ENCODE measurements around the gene BCAR1. TPM values are rescaled to one million over a fixed set of nuclear protein-coding genes. Genes with fewer than 3 reads are reported as not detected.

The BCAR1 gene
- polyA plus RNA-seq, 2 of the 4 experiments (the other 2 are of a cell fraction): 10.2 to 35.8 TPM

DNA sequence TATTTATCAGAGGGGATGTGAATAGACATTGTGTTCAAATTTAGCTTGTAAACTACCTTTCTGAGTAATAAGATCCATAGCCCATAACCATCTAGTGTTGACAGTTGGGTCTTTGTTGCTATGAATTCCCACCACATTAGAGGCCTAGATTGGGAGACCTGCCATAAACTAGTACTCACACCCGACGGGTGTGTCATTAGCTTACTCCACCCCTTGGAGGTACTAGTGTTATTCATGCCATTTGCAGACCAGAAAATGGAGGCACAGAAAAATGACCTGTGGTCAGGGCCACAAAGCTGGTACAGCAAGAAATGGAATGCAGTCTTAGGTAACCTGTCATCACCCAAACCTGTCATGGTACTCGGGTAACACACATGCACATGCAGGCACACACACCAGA, 41.3 kb upstream of the BCAR1 start:
- no peak for FAIRE-seq
- Histone ChIP-seq H3K27ac (no peak overlapping the region), H3K4me2 (no peak overlapping the region), H3K4me1 (0 out of 3 replicates have a peak, but pooled peaks cover 3% of the 10 kb centered on the region), H3K9me3 (no peaks in the 10 kb centered on the region), H3K4me3 (no peak overlapping the region)
- WGBS (ENCODE audit: missing lambda C conversion rate): 90% methylated on average over 3 of the region's 3 CpGs
- ChIA-PET POLR2A (no interaction called here), CTCF (interaction anchor here (1.3 to 1.7 kb wide), 4 partner anchors 11 to 41 kb away, joined by 3 to 5 read pairs (median 4); partner anchors contain the start of gene BCAR1)
- ATAC-seq: no peak
- no peak for DNase-seq (ENCODE audit: low read depth in 1 of 2, low spot score in 1 of 2)
- no peak for TF ChIP-seq ZFP36 (IDR thresholded peaks at IDR 0.05; ENCODE audit: borderline replicate concordance, partially characterized antibody)
- TF ChIP-seq, protein P1, sequence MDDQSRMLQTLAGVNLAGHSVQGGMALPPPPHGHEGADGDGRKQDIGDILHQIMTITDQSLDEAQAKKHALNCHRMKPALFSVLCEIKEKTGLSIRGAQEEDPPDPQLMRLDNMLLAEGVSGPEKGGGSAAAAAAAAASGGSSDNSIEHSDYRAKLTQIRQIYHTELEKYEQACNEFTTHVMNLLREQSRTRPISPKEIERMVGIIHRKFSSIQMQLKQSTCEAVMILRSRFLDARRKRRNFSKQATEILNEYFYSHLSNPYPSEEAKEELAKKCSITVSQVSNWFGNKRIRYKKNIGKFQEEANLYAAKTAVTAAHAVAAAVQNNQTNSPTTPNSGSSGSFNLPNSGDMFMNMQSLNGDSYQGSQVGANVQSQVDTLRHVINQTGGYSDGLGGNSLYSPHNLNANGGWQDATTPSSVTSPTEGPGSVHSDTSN (IDR thresholded peaks at IDR 0.05): no peak
- no peak for TF ChIP-seq SREBF2 (IDR thresholded peaks at IDR 0.05)
- no peak for TF ChIP-seq RFX5 (IDR thresholded peaks at IDR 0.05)
- no peak for TF ChIP-seq NFE2L2 (conservative IDR thresholded peaks at IDR 0.05; ENCODE audit: low read length)
- TF ChIP-seq, protein P2, sequence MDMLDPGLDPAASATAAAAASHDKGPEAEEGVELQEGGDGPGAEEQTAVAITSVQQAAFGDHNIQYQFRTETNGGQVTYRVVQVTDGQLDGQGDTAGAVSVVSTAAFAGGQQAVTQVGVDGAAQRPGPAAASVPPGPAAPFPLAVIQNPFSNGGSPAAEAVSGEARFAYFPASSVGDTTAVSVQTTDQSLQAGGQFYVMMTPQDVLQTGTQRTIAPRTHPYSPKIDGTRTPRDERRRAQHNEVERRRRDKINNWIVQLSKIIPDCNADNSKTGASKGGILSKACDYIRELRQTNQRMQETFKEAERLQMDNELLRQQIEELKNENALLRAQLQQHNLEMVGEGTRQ (IDR thresholded peaks at IDR 0.05): no peak
- TF ChIP-seq NR3C1 (IDR thresholded peaks at IDR 0.05): no peak
- TF ChIP-seq SMC3 (IDR thresholded peaks at IDR 0.05): no peak
- TF ChIP-seq RCOR1 (IDR thresholded peaks at IDR 0.05; ENCODE audit: low read depth, low read length): no peak
- no peak for TF ChIP-seq HOXB5 (CRISPR knock-in tag; IDR thresholded peaks at IDR 0.05)
- TF ChIP-seq NPAS2 (CRISPR knock-in tag; IDR thresholded peaks at IDR 0.05; ENCODE audit: borderline replicate concordance): no peak
- TF ChIP-seq, protein P3, sequence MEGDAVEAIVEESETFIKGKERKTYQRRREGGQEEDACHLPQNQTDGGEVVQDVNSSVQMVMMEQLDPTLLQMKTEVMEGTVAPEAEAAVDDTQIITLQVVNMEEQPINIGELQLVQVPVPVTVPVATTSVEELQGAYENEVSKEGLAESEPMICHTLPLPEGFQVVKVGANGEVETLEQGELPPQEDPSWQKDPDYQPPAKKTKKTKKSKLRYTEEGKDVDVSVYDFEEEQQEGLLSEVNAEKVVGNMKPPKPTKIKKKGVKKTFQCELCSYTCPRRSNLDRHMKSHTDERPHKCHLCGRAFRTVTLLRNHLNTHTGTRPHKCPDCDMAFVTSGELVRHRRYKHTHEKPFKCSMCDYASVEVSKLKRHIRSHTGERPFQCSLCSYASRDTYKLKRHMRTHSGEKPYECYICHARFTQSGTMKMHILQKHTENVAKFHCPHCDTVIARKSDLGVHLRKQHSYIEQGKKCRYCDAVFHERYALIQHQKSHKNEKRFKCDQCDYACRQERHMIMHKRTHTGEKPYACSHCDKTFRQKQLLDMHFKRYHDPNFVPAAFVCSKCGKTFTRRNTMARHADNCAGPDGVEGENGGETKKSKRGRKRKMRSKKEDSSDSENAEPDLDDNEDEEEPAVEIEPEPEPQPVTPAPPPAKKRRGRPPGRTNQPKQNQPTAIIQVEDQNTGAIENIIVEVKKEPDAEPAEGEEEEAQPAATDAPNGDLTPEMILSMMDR (IDR thresholded peaks at IDR 0.05): no peak

DNA sequence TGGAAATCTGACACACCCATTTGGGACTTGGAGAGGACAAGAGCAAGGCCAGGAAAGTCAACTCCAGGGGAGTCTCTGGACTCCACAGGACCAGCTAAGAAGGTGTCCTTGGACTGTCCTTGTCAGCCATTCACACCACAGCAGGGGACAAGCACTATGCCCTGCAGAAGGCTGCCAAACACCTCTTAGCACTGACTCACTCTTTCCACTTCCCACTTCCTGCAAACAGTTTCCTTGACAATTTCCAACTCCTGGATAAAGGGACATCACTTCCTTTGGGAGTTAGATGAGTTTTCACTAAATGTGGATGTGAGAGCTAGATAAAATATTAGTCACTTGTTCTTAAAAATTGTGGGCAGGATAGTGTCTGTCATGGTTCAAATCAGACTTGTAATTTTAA, 37.8 kb upstream of the BCAR1 start:
- Histone ChIP-seq H3K4me1 (0 out of 3 replicates have a peak, but pooled peaks cover 3% of the 10 kb centered on the region), H3K4me2 (no peak overlapping the region), H3K27ac (no peak overlapping the region), H3K9me3 (no peaks in the 10 kb centered on the region), H3K4me3 (no peak overlapping the region)
- ChIA-PET CTCF (interaction anchor here (1.4 to 2.1 kb wide), 2 partner anchors 10 to 55 kb away, joined by 3 to 5 read pairs; no protein-coding TSS in a partner anchor), POLR2A (no interaction called here)
- TF ChIP-seq HEYL (CRISPR knock-in tag; IDR thresholded peaks at IDR 0.05) (no peak), ZC3H11A (IDR thresholded peaks at IDR 0.05) (no peak), TFCP2L1 (CRISPR knock-in tag; IDR thresholded peaks at IDR 0.05) (no peak), EP300 (IDR thresholded peaks at IDR 0.05) (no peak), FOSL2 (IDR thresholded peaks at IDR 0.05) (no peak), FOSL2 (CRISPR knock-in tag; IDR thresholded peaks at IDR 0.05) (no peak), NPAS2 (CRISPR knock-in tag; IDR thresholded peaks at IDR 0.05; ENCODE audit: borderline replicate concordance) (no peak)
- TF ChIP-seq, protein P4, sequence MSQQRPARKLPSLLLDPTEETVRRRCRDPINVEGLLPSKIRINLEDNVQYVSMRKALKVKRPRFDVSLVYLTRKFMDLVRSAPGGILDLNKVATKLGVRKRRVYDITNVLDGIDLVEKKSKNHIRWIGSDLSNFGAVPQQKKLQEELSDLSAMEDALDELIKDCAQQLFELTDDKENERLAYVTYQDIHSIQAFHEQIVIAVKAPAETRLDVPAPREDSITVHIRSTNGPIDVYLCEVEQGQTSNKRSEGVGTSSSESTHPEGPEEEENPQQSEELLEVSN (IDR thresholded peaks at IDR 0.05; ENCODE audit: borderline replicate concordance, low read depth): no peak
- TF ChIP-seq, protein P5, sequence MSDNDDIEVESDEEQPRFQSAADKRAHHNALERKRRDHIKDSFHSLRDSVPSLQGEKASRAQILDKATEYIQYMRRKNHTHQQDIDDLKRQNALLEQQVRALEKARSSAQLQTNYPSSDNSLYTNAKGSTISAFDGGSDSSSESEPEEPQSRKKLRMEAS (IDR thresholded peaks at IDR 0.05): no peak
- no peak for DNase-seq (ENCODE audit: low read depth in 1 of 2, low spot score in 1 of 2)
- no peak for ATAC-seq
- no peak for FAIRE-seq

DNA sequence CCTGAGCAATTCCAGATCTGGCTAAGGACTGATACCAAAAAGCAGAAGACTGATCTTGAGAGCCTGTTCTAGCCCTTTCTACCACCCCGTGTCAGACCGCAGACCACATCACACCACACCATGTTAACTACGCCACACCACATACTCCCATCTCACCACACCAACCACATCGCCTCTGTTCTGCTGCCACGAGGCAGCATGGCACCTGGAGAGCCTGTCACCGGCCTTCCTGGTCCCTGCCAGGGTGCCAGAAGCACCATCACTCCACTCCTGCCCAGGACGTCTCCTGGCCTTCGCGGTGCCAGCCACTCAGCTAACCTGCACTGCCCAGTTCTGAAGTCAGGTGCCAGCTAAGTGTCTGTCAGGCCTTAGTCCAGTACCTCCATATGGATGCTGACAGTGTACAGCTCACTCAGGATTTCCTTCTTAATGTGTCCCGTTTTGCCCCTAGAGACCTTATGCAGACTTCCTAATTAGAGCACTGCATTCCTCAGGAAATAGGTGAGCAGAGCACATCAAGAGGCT, 37.2 kb upstream of the BCAR1 start:
- H3K4me3 ChIP-seq: no peak overlapping the region
- CTCF ChIA-PET: interaction anchor here (1.2 to 2.1 kb wide), 4 partner anchors 11 to 55 kb away, joined by 3 to 5 read pairs (median 4); no protein-coding TSS in a partner anchor
- no peak overlapping the region for H3K27ac ChIP-seq
- 92% methylated on average over 10 of the region's 10 CpGs for WGBS (ENCODE audit: missing lambda C conversion rate)
- no peaks in the 10 kb centered on the region for H3K9me3 ChIP-seq
- FAIRE-seq (no peak), ATAC-seq (no peak), DNase-seq (ENCODE audit: low read depth in 1 of 2, low spot score in 1 of 2) (no peak)
- H3K4me2 ChIP-seq: no peak overlapping the region
- POLR2A ChIA-PET: no interaction called here
- H3K4me1 ChIP-seq: 0 out of 3 replicates have a peak, but pooled peaks cover 3% of the 10 kb centered on the region
- TF ChIP-seq HOXB13 (CRISPR knock-in tag; IDR thresholded peaks at IDR 0.05; ENCODE audit: low read depth): no peak
- no peak for TF ChIP-seq ESRRA (IDR thresholded peaks at IDR 0.05; ENCODE audit: borderline replicate concordance, low read length)
